IPS-11a (cell line): Measurements from ENCODE around the gene LRRC75B.
"Not testable (repeated sequence)": the region's sequence is repeated elsewhere in the genome, so short reads cannot be mapped to it uniquely, and the experiment has no call there.

Experiments used
- H3K4me3 ChIP-seq: one replicate; pipeline ENCODE4 v1.5.1; 2013; ENCODE audit warnings: low read depth, low read length, control low read depth

The LRRC75B gene

DNA sequence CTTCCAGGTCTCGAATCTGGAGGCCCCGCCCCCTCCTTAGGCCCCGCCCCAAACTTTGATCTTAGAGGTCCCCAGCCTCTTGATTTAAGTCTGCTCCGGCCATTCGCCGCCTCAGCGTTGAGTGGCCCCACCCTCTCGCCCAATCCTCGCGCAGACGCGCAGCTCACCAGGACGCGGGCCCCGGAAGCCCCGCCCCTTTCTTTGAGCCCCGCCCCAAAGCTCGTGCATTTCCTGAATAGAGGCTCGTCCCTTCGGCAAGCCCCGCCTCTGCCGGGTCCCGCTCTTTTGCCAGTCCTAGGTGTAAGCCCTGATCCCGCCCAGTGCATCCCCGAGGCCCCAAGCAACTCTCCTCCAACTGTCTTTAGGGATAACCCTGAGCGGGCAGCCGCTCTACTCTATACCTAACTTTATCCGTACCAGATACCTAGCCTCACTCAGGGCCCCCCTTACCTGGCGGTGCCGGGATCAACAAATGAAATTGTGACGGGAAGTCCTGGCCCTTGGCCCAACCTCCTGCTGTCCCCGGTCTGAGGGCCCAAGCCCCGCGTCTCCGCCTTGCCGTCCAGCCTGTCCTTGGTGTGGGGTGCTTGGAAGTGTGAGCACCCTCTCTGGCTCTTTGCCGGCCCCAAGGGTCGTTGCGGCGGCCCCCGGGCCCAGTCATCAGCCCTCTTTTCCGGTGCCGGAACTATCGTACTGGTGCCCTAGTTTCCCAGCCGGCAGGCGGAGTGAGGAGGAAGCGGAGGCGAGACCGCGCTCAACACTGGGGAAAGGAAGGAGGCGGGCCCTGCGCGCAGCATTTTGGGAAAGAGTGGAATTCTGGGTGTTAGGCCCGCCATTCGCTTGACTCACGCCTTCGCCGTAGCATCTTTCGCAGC, 37.5 kb downstream of the LRRC75B start, which contains the start of gene SNRPD3:
Gene SNRPD3, plus strand, starts transcription at position 835 of the 875 bp plus-strand sequence. CDS start 1,676 bp downstream, outside the sequence.
- H3K4me3 ChIP-seq, result peak within 1 kb of the TSS; percentile 83

DNA sequence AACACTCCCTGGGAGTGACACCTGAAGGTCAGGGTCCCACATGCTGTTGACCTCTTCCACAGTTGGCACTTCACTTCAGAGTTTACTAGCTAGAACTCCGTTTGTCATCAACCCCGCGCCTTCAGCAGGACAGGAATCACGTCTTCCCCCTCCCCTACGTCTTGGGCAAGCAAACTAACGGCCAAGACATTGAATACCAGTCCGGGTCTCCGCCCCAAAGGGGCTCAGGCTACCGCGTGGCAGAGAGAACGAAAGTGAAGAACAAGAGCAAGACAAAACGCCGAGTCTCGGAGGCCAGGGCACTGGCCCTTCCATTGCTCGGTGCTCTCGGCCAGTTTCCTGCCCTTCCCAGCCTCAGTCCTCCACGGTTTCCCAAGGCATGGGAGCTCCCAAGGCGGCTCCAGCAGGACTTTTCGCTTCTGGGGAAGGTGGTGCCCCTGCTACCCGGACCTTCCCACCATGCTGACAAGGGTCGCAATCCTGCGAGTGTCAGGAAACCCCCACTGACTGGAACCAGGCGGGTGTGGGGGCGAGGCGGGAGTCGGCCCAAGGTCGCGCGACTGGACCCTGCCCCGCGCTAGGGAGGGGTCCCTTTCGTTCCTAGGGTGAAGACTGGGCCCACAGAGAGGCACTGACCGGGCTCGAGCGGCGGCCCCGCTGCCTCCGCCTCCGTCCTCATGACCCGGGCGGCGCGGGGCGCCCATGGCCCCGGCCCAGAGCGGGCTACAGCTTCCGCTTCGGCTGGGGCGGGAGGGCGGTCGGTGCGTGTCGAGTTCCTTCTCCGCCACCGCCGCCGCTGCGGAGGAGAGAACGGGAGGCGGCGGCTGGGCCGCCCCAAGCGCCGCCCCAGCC, 38.3 kb downstream of the LRRC75B start, which contains the start of gene GUCD1:
Gene GUCD1, minus strand, starts transcription at position 826 of the 852 bp plus-strand sequence. Its CDS starts 147 bp downstream, at position 679.
- H3K4me3 ChIP-seq, result peak within 1 kb of the TSS; percentile 83

DNA sequence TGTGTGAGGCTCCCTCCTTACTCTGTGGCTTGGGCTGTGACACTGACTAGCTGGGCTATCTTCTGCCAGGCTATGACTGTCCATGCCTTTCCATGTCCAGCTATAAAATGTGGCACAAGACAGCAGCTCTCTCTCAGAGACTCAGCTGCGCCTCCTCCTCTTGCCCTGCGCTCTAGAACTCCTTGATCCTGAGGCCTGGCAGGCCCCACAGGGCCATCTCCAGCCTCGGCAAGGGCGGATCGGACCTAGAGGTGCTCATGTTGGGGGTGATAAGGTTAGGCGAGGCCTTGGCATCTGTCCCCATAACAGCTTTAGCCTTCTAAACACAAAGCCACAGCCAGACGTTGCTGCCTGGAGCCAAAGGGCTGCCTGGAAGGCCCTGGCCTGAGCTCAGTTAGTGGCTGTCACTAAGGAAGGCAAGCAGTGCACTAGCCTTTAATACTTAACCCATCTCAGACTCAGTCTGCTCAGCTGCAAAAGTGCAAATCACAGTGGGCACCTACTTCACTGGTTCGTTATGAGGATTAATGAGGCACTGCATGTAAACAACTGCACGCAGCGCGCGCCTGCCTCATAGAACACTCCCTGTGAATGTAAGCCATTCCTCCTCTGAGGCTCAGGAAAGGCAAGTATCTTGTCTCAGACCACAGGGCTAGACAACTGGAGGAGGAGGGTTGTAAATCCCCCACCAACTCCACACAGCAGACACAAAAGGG, 39.1 kb downstream of the LRRC75B start:
- H3K4me3 ChIP-seq, result peak overlapping the region; percentile 69

DNA sequence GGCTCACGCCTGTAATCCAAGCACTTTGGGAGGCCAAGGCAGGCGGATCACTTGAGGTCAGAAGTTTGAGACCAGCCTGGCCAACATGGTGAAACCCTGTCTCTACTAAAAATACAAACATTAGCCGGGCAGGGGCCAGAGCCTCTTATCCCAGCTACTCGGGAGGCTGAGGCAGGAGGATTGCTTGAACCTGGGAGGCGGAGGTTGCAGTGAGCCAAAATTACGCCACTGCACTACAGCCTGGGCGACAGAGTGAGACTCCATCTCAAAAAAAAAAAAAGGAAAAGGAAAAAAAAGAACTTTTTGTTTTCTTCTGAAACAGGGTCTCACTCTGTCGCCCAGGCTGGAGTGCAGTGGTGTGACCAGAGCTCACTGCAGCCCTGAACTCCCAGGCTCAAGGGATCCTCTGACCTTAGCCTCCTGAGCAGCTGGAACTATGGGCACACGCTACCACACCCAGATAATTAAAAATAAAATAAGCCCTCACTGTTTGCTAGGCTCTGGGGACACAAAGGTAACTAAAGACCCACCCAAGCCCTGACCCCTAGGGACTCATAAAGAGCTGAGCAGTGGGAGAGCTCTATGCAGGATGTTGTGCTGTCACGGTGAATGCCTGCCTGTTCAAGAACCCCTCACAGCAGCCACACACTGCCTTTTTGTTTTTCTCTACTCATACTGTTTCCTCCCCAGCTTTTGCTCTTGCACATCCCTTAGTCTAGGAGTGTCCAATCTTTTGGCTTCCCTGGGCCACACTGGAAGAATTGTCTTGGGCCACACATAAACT, 40.2 kb downstream of the LRRC75B start:
- H3K4me3 ChIP-seq, result not testable (repeated sequence)

DNA sequence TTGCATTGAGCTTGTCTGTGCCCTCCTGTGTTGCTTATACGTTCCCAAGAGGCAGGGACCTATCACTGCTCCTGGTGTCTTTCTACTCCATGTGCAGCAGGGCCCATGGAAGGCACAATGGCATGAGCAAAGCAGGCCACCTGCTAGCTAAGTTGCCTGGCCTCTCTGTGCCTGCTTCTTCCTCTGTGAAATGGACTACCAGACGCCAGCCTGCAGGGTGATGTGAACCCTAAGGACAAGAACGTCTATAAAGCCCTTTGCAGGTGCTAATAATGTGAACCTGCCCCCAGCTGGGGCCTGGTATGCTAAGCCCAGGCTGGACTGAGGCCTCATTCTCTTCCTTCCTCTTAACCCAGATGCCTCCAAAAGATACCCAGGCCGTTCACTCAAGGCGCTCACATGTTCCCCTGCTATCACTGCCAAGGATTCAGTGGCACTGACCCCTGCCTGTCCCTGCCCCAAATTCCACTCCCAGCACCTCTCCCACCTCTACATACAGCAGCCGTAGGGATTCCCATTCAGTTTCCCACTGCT, 41.9 kb downstream of the LRRC75B start:
- H3K4me3 ChIP-seq, result no peak overlapping the region

DNA sequence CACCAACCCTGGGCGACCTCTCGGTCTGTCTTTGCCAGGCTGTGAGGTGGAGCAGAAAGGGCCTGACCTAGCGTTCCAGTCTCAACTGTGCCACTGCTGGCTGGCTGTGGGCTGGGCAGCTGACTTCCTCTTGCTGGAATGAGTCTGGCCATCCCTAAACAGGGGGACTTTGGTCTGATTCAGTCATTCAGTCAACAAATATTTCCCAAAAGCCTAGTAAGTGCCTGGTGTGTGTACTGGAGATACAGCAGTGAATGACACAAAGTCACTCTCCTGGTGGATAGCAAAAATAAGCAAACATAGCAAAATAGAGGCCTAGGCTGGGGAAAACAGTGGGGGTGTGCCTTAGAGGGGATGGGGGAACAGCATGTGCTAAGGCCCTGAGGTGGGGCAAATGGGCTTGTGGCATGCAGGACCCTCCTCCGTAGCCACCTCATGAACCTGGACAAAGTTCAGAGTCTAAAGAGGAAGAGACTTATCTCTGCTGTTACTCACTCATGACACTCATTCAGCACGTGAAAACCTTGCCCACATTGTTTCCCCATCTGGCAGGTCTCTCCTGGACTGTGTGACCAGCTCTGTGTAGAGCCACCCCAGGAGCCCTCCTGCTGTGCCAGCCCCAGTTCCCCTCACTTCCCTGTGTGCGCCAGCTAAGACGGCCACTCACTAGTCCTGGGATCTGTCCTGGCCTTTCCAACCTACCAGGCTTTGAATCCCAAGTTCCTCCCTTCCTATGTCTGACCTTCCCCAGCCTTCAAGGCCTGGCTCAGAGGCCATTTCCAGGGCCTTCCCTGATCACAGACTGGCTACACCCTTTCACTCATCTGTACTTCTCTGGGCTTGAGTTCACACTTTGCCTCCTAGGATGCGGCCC, 42.6 kb downstream of the LRRC75B start:
- H3K4me3 ChIP-seq, result no peak overlapping the region

DNA sequence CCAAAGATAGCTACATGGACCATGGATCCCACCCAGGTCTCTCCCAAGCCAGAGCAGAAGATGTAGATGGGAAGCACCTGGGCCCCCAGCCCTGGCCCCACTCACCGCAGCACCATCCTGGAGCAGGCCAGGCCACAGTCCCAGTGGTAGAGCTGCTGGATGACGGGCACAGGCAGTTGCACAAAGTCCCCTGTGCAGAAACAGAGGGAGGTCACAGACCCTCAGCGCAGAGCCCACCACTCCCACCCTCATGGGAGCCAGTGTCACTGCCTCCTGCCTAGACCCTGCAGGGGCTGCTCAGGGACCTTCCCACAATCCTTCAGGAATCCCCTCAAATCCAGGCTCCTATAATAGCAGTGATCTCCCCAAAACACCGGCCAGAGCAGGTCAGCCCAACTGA, 44.1 kb downstream of the LRRC75B start:
- no peak overlapping the region for H3K4me3 ChIP-seq

DNA sequence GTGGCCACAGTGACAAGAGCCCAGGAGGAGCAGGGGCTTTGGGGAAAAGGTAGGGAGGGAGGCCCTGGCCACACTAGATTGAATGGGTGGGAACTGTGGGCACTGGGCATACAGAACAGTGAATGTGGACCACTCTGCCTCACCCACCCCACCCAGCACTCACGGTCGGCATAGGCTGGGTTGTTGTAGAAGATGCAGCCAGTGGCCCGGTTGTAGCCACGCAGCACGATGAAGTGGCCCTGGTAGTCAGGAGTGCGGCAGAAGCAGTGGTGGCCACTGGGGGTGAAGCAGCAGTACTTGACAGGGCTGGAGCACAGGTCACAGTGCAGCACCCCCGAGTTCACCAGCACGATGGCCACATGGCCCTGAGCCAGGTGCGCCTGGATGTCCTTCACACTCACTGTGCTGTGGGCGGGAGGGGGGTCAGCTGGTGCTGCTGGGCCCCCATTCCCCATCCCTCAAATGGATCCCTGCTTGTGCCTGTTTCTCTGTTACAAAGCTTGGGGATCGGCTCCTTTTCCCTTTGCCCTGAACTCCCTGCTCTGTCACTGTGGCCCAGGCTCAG, 49.1 kb downstream of the LRRC75B start:
- H3K4me3 ChIP-seq, result no peak overlapping the region

DNA sequence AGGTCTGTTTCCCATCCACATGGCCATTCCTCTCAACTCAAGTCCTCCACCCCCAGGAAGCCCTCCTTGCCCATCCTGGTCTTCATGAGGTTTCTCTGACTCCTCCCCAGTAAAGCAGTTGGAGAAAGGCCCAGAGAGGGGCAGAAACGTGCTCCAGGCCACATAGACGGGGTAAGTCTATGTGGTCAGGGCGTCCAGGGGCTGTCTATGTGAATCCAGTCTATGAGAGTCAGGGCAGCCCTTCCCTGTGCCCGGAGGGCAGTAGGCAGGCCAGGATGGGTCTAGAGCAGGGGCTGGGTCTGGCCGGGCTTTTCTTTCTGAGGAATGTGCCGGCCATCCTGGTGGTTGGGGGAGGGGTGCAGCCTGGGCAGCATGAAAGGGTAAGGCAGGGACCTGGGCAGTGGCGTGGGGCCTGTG, 49.7 kb downstream of the LRRC75B start:
- no peak overlapping the region for H3K4me3 ChIP-seq

DNA sequence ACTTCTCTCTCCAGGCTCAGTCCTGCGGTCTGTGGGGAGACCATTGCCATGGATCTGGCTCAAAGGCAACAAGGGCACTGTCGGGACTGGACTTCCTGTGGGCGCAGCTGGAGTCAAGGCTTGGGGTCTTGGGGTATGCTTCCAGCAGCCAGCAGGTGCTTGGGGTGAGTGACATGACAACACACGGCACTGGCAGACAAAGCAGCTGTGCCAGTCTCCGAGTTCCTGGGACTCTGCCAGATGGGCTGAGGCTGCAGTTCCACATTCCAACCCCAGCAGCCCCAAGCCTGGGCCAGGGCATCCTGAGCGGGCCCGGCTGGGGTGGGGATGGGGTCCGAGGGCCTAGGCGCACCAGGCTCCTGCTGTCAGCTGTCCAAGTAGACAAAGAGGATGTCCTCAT, 50.2 kb downstream of the LRRC75B start:
- no peak overlapping the region for H3K4me3 ChIP-seq

DNA sequence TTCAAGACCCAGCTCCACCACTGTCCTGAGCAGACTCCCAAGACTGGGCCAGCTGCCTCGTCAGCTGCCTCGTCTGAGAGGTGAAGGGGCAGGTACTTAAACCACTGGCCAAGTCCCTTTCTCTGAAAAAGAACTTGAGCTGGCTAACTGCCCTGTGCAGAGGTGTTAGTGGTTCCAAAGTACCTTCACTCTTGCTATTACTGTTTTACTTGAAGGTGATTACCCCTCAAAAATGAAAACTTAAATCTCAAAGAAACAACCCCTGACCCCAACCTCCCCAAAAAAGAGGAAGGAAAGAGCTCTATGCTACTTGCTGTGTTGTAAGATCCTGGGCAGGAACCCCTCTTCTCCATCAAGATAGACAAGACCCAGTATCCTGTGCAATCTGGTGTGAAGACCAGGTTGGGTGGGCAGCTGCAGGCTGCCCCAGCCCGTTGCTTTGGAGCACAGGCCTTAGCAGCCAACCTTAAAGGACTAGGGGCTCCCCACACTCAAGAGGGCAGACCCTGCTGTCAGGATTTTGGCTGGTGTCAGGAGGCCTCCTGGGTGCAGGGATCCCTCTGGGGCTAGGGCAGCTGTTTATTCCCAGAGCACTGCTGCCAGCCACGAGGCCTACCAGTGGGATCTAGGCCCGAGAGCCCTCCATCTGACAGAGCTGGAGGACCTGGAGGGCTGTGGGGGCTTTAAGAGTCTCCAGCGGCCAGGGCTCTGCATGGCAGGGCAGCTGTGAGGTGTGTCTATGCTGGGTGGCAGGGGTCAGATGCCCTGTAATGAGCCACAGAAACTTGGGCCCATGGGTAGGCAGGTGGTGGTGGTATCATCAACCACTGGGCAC, 51.0 kb downstream of the LRRC75B start:
- no peak overlapping the region for H3K4me3 ChIP-seq

DNA sequence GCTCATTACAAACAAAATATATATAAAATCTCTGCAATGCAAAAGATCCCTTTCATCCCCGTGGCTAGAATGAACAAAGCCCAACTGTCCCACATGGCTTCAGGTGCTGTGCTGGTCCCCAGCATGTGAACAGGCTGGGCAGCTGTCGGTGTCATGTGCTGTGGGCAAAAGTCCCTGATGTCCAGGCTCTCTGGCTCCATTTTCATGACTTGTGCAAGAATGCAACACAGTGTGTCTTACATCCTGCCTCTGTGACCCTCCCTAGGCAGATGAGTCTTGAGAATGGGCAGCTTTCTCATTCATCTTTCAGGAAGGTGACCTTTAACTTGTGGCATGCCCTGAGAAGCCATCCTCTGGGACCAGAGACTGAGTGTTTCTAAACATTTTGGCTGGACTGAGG, 52.4 kb downstream of the LRRC75B start:
- no peak overlapping the region for H3K4me3 ChIP-seq

DNA sequence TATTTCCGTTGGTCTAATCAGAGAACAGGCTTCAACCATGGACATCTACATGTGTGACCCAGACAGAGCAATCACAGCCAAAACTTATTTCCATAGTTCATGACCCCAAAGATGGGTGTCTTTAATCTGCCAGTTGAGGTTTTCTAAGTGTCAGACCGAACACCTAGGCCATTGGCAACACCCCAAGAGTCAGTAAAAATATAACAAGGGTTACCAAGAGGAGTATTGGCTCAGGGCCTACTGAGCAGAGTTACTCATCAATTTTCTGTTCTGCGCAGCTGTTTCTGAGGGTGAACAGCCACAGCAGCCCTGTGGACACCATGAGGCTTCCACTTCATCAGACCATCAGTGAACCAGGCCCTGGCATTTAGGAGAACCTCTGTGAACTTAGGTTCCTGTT, 56.8 kb downstream of the LRRC75B start:
- no peak overlapping the region for H3K4me3 ChIP-seq
